Kidney (tissue), 14 donors: ENCODE results near the gene PNPLA1. TPM values are rescaled to one million over a fixed set of nuclear protein-coding genes. Genes with fewer than 3 reads are reported as not detected.

Experiments used
- DNase-seq, 5 donors: peaks; one replicate each; pipeline ENCODE4 v3.0.0-alpha.2; 2013 to 2020
- FAIRE-seq: peaks from 2 replicates; lab custom pipeline; 2012; peaks lifted over from hg19 to GRCh38; lab: Jason Lieb, UNC
- H3K27ac ChIP-seq, 2 donors: one replicate each; pipeline ENCODE4 v1.7.0; 2013; ENCODE audit warnings: low read depth in 2 of 2, low read length in 2 of 2, inconsistent platforms in 1 of 2
- H3K27me3 ChIP-seq: one replicate; pipeline ENCODE4 v1.7.1; 2013; ENCODE audit warnings: low read length, inconsistent platforms; ENCODE audit not compliant: control insufficient read depth, insufficient read depth
- H3K36me3 ChIP-seq, 3 donors: one replicate each; pipeline versions ENCODE4 v1.7.0 to v1.7.1; 2013; ENCODE audit warnings: low read length in 3 of 3, control low read depth in 1 of 3, inconsistent platforms in 1 of 3; ENCODE audit not compliant: insufficient read depth in 3 of 3, control insufficient read depth in 2 of 3
- H3K4me1 ChIP-seq, 3 donors: one replicate each; pipeline versions ENCODE4 v1.7.0 to v1.7.1; 2013; ENCODE audit warnings: low read length in 3 of 3, inconsistent platforms in 1 of 3, low read depth in 1 of 3; ENCODE audit not compliant: control insufficient read depth in 2 of 3, insufficient read depth in 2 of 3
- H3K4me3 ChIP-seq, 3 donors: one replicate each; pipeline versions ENCODE4 v1.7.0 to v1.8.1; 2013; ENCODE audit warnings: low read length in 3 of 3, control low read depth in 1 of 3, inconsistent platforms in 1 of 3
- H3K9ac ChIP-seq, 3 donors: one replicate each; pipeline versions ENCODE4 v1.7.0 to v1.7.1; 2013; ENCODE audit warnings: low read length in 3 of 3, control low read depth in 1 of 3, inconsistent platforms in 1 of 3
- H3K9me3 ChIP-seq, 3 donors: one replicate each; pipeline versions ENCODE4 v1.7.0 to v1.7.1; 2013; ENCODE audit warnings: low read length in 3 of 3, control low read depth in 1 of 3, inconsistent platforms in 1 of 3; ENCODE audit not compliant: control insufficient read depth in 2 of 3, insufficient read depth in 1 of 3
- intact Hi-C: fragments of 100-400 bp; cut with DNase I; formaldehyde crosslinking; loops from one replicate; pipeline ENCODE4 v1.11.1; 2022
- polyA plus RNA-seq: library from polyadenylated mRNA; stranded (reverse); fragments of 350-450 nt; fragmentation: Illumina TruSeq; extraction: RNeasy Lipid Tissue Mini Kit (QIAGEN cat#74804); gene quantifications from one replicate; pipeline ENCODE4 v1.2.3, GENCODE V29; 2014; ENCODE audit warnings: low read depth, low replicate concordance; ENCODE audit not compliant: insufficient read depth
- total RNA-seq: library from RNA; stranded (reverse); fragmentation: NEBNext Ultra II Directional; extraction: Animal tissue kit (Norgen Biotek cat#: 25700); gene quantifications from one replicate; pipeline ENCODE4 v1.2.1, GENCODE V29; 2021
- TF ChIP-seq, protein P1 (sequence below): IDR thresholded peaks from 3 replicates; pipeline ENCODE4 v1.5.1; 2012; ENCODE audit warnings: mild to moderate bottlenecking, moderate library complexity, borderline replicate concordance; ENCODE audit not compliant: insufficient read depth; ENCODE audit errors: extremely low read depth
- donor health status: control.
- donor health status: control.
- donor health status: control.
- donor health status: control.
- donor health status: control.
- donor health status: DM: yes; HTN: yes; CAD: no.
- donor health status: Normal renal cell carcinoma (clear cell type).

The PNPLA1 gene
- total and polyA plus RNA-seq, 2 donors from 2014 or later, result 0.19 to 1.2 TPM

DNA sequence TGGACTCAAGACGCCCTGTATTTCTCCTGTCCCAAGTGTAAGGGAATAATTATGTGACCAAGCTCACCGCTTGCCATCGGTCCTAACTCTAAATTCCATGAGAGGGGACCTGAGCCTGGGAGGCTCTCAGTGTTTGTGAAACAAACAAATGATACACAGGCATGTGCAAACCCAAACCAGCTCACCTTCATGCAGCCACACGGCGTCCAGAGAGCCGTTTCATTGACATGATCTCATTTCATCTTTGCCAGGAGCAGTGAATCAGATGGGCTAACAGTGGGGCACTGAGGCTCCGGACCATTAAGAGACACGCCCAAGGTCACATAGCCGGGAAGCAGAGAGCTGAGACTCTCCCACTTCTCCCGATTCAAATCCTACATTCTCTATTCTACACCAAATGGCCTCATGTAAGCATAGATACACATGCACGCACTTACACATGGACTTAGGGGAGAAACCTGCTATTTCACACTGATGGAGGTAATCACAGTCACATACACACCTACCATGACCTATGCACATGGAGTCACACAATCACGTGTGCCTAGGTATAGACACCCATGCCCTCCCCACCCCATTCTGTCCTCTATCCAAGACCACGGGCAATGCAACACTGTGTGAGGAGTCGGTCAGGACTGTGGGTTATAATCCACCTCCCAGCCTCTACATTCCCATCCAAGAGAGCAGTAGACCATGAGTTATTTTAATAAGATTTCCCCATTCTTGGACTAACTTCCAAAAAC lies 65.8 kb downstream of the PNPLA1 start:
- Histone ChIP-seq H3K36me3 (no peaks in the 10 kb centered on the region), H3K9ac (no peak overlapping the region), H3K27me3 (no peaks in the 10 kb centered on the region), H3K9me3 (no peaks in the 10 kb centered on the region), H3K4me3 (no peak overlapping the region), H3K4me1 (peaks cover 0 to 3% (median 0%) of the 10 kb centered on the region in 3 donors), H3K27ac (no peak overlapping the region)
- no peak for FAIRE-seq
- intact Hi-C loops, result no loop called here
- TF ChIP-seq, protein P1, sequence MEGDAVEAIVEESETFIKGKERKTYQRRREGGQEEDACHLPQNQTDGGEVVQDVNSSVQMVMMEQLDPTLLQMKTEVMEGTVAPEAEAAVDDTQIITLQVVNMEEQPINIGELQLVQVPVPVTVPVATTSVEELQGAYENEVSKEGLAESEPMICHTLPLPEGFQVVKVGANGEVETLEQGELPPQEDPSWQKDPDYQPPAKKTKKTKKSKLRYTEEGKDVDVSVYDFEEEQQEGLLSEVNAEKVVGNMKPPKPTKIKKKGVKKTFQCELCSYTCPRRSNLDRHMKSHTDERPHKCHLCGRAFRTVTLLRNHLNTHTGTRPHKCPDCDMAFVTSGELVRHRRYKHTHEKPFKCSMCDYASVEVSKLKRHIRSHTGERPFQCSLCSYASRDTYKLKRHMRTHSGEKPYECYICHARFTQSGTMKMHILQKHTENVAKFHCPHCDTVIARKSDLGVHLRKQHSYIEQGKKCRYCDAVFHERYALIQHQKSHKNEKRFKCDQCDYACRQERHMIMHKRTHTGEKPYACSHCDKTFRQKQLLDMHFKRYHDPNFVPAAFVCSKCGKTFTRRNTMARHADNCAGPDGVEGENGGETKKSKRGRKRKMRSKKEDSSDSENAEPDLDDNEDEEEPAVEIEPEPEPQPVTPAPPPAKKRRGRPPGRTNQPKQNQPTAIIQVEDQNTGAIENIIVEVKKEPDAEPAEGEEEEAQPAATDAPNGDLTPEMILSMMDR, result no peak
- DNase-seq, result no peak

DNA sequence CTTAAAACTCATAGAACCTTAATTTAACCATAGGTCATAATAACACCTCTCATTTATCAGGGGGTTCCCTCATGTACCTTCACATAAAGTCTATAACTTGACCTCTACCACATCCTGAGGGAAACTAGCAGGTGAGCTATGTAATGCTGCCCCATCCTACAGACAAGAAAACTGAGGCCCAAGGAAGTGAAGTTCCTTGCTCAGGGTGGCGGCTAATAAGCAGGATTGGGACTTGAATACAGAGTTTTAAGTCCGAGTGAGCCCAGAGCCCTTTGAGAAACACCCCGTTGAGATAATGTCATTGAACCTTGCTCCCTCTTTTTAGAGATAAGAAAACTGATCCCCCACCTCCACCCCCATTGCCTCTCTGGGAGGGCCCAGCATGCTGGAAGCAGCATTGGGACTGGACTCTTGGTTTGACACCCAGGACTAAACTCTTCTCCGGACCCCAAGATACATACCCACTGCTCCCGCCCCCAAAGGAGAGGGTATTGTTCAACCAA lies 66.4 kb downstream of the PNPLA1 start:
- intact Hi-C loops, result no loop called here
- H3K4me1 ChIP-seq, result peaks cover 0 to 7% (median 0%) of the 10 kb centered on the region in 3 donors
- H3K4me3 ChIP-seq, result no peak overlapping the region
- DNase-seq (no peak), FAIRE-seq (no peak)
- H3K36me3 ChIP-seq, result no peaks in the 10 kb centered on the region
- no peaks in the 10 kb centered on the region for H3K9me3 ChIP-seq
- H3K9ac ChIP-seq, result no peak overlapping the region
- TF ChIP-seq, protein P1, result no peak
- no peak overlapping the region for H3K27ac ChIP-seq
- H3K27me3 ChIP-seq, result no peaks in the 10 kb centered on the region

DNA sequence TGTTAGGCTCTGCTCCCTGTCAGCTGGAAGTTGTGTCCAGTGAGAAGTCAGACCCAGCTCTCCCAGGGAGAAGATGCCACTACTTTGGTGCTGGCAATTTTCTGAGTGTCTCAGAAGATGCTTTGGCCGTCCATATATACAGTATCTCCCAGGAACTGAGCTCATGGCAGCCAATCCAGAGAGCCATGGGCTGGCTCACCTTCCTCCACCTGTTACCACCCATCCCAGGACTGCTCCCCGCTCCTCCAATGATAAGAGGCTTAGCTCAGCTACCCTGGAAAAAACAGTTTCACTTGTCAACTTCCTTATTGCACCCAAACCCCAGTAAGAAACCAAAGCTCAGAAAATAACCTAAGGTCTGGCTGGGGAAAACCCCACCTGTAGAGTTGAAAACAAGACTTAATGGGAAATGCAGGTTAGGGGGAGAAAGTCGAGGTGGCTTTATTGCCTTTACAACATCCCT lies 67.0 kb downstream of the PNPLA1 start, which contains the start of gene BNIP5:
BNIP5 (minus strand) TSS at position 110 of the 463 bp plus-strand sequence. CDS start 6,198 bp downstream, outside the sequence.
- no peak within 1 kb of the TSS for H3K4me3 ChIP-seq
- TF ChIP-seq, protein P1, result no peak
- intact Hi-C loops, result no loop called here
- no peaks in the 10 kb centered on the region for H3K36me3 ChIP-seq
- no peaks in the 10 kb centered on the region for H3K27me3 ChIP-seq
- peaks cover 0 to 7% (median 0%) of the 10 kb centered on the region in 3 donors for H3K4me1 ChIP-seq
- no peak within 1 kb of the TSS for H3K27ac ChIP-seq
- no peaks in the 10 kb centered on the region for H3K9me3 ChIP-seq
- no peak for FAIRE-seq
- DNase-seq, result no peak
- no peak within 1 kb of the TSS for H3K9ac ChIP-seq
